Middle frontal gyrus (tissue), 1 donor: ENCODE data around the gene COPRS.

Experiments
- DNase-seq: peaks from one replicate; pipeline ENCODE4 v3.0.0-alpha.2; 2015; ENCODE audit warnings: low spot score; ENCODE audit errors: extremely low spot score

The COPRS gene

GRCh38 chr17:31808521-31809050, 50.5 kb downstream of the COPRS start:
- no peak for DNase-seq

DNA sequence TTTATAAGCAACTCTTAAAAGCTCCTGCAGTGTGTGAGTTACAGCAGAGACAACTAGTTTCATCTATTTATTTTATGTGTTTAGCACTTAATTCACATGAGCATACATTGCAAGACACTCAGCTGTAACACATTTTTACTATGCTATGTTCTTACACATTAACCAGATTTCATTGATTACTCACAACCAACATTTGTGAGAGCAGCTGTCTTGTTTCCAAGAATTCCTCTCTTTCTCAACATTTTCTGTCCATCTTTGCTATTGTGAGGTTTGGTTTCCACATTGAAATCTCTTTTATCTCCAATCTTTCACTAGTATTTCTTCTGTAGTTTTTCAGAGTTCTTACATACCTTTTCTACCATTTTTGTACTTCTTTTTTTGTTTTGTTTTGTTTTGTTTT, 51.2 kb downstream of the COPRS start:
- DNase-seq = no peak

- DNase-seq = no peak
These were observed 52.1 kb downstream of the COPRS start for GRCh38 chr17:31806921-31807320.

DNA sequence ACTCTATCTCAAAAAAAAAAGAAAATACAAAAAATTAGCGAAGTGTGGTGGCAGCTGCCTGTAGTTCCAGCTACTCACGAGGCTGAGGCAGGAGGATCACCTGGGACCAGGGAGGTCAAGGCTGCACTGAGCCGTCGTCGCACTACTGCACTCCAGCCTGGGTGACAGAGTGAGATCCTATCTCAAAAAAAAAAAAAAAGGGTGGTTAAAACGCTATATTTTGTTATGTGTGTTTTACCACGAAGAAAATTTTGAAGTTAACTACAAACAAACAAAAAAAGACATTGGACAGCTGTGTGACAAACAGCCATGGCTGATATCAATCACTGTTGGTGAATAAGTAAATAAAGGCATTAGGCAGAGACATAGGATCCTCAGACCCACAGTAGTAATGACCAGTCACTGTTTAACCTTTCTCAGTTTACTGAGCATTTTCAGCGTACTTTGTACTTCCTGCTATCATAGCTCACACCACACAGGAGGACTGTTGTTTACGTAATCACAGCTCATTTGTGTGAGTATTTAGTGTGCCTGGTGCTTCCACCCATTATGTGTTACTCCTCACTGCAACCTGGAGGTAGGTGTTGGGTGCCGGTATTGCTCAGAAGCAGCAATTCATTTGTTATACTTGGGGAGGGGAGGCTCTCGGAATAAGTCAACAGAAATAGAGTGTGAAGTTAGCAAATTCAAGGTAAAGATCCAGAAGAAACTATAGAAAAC, 55.4 kb downstream of the COPRS start:
- DNase-seq = no peak

DNA sequence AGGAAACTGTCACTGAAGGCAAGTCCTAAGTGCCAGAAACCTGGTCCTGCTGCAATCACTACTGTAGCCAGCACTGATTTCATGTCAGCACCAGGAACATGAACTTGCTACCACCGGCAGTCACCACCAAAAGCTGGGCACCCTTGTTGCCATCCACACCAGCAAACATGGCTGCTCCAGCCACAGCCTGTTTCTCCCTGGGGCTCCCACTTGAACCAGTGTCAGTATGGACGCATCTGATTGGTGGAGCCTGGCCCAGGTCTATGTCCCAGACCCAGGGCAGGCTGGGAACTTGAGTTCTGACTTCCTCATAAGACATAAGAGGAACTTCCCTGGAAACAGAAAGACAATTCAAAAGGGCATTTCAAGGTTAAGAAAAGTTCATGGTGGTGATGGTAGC, 56.5 kb downstream of the COPRS start:
- DNase-seq = no peak
